Adrenal gland (tissue), 5 donors: ENCODE data around the gene PRM1.

Experiments
- CTCF ChIP-seq, 6 experiments: fragments of 450-650 bp in 4 of 6; fragments of 200-600 bp in 2 of 6; sonication (generic) in 1 of 6; IDR thresholded peaks; 1 replicate in 5 of 6; 2 replicates in 1 of 6; pipeline versions ENCODE4 v1.5.1 to v1.8.0; 2016 to 2021; ENCODE audit warnings: antibody characterized with exemption in 6 of 6, mild to moderate bottlenecking in 2 of 6, moderate library complexity in 1 of 6
- POLR2A ChIP-seq, 2 donors: fragments of 450-650 bp; IDR thresholded peaks; one replicate each; pipeline ENCODE4 v1.6.1; 2017; ENCODE audit warnings: antibody characterized with exemption in 2 of 2, mild to moderate bottlenecking in 2 of 2, moderate library complexity in 1 of 2
- donor health status: DM: no; HTN: no; CAD: no.

- TF ChIP-seq CTCF (IDR thresholded peaks at IDR 0.05): no peak
- no peak for TF ChIP-seq POLR2A (IDR thresholded peaks at IDR 0.05)
Measured at GRCh38 chr16:11277607-11278337, 3.4 kb downstream of the PRM1 start.
